ENCODE measurements around the gene IL32.

IL32 gene

DNA sequence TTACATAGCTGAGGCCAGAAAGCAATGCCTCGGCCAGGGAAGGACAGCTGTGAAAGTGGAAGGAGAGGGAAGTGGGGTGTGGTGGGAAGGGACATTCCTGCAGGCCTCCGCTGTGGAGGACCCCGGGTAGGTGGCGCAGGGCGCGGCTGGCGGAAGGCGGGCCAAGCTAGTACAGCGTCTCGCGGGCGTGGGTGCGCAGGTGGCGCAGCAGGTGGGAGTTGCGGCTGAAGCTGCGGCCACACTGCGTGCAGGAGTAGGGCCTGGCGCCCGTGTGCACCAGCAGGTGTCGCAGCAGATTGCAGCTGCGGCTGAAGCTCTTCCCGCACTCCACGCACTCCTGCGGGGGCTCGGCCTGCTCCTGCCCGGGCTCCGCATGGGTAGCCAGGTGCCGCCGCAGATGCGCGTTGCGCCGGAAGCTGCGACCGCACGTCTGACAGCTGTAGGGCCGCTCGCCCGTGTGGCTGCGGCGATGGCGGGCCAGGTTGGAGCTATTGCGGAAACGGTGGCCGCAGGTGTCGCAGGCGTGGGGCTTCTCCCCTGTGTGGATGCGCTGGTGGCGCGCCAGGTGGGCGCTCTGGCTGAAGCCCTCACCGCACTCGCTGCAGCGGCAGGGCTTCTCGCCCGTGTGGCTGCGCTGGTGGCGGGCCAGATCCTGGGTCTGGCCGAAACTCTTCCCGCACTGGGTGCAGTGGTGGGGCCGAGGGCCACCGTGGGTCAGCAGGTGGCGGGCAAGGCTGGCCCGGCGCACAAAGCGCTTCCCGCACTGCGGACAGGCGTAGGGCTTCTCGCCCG, 23.7 kb downstream of the IL32 start:
- in situ Hi-C loops (cut with HindIII; ENCODE audit: low sequenced_read_pairs), result no loop called here

DNA sequence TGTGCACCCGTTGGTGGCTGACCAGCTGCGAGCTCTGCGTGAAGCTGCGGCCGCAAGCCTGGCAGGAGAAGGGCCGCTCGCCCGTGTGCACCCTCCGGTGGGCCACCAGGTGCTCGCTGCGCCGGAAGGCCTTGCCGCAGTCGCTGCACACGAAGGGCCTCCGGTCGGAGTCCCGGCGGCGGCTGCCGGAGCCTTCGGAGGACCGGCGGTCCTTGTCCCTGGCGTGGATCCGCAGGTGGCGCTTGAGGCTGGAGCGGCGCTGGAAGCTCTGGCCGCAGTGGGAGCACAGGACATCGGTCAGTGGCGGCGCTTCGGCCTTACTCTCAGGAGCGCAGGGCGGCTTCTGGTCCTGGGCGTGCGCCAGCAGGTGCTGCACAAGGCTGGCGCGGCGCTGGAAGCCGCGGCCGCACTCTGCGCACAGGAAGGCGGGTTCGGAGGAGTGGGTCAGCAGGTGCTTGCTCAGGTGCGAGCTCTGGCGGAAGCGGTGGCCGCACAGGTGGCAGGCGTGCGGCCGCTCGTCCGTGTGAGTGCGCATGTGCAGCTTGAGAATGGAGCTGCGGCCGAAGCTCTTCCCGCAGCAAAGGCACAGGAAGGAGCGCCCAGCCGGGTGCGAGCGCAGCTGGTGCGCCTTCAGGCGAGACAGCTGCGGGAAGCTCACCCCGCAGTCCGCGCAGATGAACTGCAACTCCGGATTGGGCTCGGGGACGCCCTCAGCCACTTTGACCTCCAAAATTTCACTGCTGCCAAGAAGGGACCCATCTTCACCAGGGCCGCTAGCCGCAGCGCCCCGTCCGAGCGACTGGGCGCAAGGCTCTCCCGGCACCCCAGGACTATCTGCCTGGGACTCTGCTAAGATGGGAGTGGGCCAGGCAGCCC, 24.5 kb downstream of the IL32 start:
- in situ Hi-C loops (cut with HindIII; ENCODE audit: low sequenced_read_pairs), result no loop called here

DNA sequence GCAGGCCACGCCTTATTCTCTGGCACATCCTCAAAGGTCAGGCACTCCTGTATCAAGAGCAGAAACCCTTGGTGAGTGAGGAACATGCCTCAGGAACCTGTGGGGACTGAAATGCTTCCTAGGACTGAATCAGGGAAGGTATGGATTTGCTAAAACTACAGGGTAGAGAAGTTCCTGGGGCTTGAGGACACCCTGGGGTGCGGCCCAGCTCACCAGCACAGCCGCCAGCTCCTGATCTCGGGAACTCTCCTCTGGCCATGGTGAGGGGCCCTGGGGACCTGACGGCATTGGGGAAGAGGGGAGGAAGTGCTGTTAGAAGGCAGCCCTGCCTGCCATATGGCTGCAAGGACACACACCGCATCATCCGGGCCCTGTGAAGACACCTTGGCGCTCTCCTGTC, 26.1 kb downstream of the IL32 start:
- in situ Hi-C loops (cut with HindIII; ENCODE audit: low sequenced_read_pairs), result no loop called here

DNA sequence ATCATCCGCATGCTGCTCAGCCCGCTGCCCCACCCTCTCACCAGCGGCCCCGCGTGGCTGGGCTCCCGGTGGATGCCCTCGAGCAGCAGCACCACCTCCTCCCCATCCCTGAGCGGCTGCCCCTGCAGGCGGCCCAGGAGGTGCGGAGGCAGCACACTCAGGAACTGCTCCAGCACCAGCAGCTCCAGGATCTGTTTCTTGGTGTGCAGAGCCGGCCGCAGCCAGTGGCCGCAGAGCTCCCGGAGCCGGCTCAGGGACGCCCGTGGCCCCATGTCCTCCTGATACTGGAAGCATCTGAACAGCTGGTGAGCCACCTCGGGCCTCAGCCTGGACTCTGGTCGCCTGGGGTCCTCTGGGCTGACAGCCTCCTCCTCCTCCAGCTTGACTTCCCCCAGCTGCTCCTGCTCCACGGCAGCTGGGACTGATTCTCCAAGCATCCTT, 27.1 kb downstream of the IL32 start:
- in situ Hi-C loops (cut with HindIII; ENCODE audit: low sequenced_read_pairs), result no loop called here

DNA sequence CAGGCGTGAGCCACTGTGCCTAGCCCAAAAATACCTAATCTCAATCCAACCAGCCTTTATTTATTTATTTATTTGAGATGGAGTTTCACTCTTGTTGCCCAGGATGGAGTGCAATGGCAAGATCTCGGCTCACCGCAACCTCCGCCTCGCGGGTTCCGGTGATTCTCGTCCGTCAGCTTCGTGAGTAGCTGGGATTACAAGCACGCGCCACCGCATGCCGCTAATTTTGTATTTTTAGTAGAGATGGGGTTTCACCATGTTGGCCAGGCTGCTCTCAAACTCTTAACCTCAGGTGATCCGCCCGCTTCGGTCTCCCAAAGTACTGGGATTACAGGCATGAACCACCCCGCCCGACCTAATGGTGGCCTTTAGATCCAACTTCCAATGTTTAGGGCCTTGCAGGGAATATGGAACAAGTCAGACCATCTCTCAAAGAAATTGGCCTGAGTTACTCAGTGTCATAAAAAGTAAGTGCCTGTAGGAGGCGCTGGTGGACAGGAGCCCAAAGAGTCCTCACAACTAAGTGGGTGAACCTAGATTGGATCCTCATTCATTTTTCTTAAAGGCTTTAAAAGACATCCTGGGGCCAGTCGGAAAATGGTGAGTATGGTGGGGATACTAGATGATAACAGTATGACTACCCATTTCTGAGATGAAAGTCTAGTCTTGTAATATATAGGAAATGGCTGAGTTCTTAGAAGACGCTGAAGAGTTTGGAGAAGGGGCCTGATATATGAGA, 29.0 kb downstream of the IL32 start:
- in situ Hi-C loops (cut with HindIII; ENCODE audit: low sequenced_read_pairs), result no loop called here

DNA sequence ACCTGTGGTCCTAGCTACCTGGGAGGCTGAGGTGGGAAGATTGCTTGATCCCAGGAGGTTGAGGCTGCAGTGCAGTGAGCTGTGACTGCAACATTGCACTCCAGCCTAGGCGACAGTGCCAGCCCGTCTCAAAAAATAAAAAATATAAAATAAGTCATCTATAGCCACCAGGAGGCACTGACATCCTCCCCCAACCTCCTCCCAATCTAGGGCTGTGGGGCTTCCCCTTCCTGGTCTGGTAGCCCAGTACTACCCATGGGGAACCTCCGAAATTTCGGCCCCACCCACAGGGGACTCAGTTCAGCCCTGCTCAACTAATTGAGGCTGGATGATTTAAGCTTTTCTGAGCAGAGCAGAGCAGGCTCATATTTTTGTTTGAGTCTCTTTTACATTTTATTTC, 30.4 kb downstream of the IL32 start:
- in situ Hi-C loops (cut with HindIII; ENCODE audit: low sequenced_read_pairs), result no loop called here

DNA sequence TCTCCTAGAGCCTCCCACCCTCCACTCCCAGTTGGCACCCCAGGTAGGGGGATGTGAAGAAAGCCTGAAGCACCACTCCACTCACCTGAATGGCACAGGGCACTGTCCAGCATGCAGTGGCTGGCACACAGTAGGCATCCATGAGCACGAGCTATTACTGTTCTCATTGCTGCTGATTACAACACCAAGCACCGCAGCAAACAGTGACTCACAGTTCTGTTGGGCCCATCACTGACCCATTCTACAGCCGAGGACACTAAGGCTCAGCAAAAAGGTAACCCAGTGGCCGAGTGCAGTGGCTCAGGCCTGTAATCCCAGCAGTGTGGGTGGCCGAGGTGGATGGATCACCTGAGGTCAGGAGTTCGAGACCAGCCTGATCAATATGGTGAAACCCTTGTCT, 30.9 kb downstream of the IL32 start:
- in situ Hi-C loops (cut with HindIII; ENCODE audit: low sequenced_read_pairs), result no loop called here

DNA sequence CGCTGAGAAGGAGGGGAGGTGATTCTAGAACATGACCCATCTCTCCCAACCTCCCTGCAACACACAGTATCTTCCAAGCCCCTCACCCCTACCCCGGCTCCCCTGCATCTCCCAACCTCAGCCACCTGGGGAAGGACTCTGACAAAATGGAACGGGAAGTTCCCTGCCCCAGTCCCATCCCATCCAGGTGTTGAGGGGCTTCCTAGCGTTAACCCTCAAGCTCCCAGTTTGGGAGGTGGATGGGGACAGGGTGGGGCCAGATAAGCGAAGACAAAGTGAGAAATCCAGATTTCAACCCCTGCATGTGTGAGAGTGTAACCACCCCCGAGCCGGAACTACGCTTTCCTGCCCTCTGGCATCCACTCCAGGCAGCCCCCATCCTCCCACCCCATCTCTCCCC, 31.8 kb downstream of the IL32 start:
- in situ Hi-C loops (cut with HindIII; ENCODE audit: low sequenced_read_pairs), result no loop called here

DNA sequence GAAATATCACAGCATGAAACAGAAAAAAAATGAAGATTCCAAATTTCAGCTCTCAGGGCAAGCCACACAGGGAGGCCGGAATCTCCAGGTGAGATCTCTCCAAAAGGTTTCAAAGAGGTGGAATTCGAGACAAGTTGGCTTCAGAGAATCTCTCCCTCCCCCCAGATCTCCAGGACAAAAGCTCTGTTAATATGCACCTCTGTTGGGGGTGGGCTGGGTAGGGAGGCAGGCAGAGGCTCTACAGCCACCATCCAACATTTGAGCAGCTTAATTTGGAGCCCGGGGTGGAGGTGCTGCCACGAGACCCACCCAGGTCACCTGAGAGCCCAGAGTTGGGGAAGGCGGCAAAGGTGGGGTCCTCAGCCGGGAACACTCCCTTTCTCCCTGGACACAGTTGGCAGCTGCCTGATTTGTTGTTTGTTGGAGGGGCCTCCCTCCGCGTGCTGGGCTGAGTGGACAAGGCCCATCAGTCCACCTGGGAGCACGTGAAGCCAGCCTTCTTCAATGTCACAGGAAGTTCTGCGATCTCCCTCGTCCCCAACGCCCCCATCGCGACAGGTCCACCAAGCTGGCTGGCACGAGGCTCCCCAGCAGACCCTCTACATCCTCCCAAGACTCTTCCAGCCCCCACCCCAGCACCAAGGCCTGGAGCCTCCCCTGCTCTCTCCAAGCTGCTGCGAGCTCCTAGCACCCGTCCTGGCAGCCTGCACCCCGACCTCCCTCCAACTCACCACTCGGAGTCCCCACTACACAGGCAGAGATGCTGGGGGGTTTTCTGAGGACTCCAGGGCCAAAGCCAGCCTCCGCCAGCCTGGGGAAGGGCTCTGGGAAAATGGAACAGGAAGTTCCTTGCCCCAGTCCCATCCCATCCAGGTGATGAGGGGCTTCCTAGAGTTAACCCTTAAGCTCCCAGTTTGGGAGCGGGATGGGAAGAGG, 33.3 kb downstream of the IL32 start, which contains the start of gene ZSCAN10:
TSS of gene ZSCAN10 (minus strand) at position 836 of the 936 bp plus-strand sequence. CDS start 6,357 bp downstream, outside the sequence.
- in situ Hi-C loops (cut with HindIII; ENCODE audit: low sequenced_read_pairs), result no loop called here

DNA sequence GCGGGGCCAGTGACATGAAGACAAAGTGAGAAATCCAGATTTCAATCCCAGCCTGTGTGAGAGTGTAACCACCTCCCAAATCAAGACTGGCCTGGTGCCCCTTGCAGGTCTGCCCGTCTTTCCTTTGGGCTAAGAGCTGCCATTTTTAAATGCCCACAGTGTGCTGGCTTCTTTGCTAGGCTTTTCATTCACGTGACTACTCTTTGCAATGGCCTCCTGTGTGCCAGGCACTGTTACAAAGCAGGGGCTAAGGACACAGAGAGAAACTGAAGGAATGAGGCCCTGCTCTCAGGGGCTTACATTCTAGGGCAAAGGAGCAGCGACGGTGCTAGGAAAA, 33.9 kb downstream of the IL32 start:
- in situ Hi-C loops (cut with HindIII; ENCODE audit: low sequenced_read_pairs), result no loop called here

DNA sequence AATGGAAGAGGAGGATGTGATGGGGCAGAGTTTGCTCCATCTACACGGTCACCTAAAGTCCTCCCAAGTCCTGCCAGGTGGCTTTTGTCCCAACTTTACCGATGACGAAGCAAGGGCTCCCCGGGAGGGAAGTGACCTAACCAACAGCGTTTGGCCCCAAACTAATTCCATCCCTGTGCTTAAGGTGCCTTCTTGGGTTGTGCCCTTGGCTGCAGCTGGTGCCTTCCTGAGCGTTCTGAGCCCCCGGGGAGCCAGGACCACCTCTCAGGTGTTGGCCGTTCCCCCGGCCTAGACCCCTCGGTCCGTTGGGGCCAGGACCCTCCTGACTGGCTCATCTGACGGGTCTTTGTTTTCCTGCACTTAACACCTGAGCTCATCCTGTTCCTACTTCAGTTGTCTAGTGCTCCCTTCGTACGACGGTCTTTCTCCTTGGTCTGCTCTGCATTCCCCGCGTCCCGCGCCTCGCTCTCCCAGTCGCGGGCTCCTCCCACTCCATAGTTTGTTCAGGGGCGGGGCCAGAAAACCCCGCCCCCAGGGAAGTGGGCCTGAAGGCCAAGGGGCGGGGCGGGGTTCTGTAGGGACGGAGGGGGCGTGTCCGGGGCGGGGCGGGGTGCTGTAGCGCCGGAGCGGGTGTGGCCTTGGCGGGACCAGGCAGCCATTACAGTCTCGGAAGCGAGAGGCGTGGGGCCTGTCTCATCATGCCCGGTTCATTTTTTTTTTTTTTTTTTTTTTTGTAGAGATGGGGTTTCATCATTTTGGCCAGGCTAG, 34.5 kb downstream of the IL32 start:
- in situ Hi-C loops (cut with HindIII; ENCODE audit: low sequenced_read_pairs), result no loop called here

DNA sequence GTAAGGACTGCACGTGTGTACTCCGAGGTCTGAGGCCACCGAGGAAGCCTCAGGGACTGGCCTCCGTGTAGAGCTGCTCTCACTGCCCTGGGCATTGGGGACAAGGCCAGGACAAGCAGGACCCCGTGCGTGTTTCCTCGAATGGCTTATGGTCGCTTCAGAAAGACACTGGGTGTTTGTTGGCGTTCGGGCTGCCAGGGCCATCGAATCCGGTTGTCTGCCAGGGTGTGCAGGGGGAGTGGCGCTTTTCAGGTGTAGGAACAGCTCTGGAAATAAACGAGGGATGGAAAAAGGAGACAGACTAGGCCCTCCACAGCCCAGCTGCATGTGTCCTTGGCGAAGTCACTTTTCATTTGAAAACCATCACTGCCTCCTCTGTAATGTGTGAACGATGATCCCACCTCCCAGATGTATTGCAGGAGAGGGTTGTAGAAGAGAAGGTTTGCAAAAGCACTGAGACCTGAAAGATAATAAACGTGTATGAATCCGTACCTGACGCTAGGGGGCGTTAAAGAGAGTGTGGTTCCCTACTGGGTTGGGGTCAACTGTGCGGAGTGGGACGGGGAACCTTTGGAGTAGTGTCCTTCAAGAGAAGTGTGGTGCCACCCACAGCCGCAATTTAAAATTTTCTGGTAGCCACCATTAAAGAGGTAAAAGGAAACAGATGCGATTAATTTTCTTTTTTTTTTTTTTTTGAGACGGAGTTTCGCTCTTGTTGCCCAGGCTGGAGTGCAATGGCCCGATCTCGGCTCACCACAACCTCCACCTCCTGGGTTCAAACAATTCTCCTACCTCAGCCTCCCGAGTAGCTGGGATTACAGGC, 35.8 kb downstream of the IL32 start:
- in situ Hi-C loops (cut with HindIII; ENCODE audit: low sequenced_read_pairs), result no loop called here

DNA sequence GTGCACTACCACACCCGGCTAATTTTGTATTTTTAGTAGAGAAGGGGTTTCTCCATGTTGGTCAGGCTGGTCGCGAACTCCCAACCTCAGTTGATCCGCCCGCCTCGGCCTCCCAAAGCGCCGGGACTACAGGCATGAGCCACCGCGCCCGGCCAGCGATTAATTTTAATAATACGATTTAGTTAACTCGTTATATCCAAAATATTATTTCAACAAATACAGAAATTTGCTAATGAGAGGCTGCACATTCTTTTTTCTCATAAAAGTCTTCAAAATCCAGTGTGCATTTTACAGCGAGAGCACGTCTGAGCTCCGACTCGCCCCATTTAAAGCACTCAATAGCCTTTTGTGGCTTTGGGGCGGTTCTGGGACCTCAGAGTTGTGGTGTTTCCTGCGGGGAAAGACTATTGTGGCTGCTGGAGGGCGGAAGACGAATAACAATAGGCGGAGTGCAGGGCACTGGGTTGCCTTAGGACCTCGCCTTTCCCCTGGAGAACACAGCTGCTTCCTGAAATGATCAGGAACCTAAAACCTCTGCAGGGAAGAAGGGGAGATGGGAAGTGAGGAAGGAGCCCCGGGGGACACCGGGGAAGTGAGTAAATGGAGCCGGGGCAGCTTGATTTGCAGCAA, 36.5 kb downstream of the IL32 start:
- in situ Hi-C loops (cut with HindIII; ENCODE audit: low sequenced_read_pairs), result no loop called here

DNA sequence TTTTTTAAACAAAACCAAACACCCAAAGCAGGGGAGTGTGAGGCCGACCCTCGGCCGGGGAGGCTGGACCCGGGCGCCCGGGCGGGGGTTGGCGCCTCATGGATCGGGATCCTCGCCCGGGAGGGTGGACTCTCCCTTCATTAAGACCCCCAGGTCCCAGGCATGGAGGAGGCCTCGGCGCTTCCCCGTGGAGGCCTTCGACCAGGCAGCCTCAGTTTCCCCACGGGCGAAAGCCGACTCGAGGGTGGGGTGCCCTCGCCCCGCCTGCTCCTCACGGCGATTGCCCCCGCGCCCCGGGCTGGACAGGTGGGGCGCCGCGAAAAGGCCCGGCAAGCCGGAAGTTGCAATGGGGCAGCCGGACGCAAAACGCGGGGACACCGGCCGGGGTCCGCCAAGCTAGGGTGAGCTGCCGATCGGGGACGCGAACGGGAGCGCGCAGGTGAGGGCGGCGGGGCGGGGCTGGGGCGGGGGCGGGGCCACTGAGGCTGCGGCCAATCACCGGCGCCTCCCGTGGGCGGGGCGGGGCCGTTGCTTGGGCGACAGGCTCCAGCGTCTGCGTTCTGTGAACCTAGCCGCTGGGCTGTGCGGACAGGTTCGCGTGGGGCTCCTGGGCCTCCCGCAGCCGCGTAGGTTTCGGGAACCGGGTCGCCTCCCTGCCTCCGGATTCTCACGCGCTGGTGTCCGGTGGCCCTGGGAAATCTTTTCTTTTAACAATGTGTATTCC, 40.9 kb downstream of the IL32 start:
- in situ Hi-C loops (cut with HindIII; ENCODE audit: low sequenced_read_pairs), result no loop called here

DNA sequence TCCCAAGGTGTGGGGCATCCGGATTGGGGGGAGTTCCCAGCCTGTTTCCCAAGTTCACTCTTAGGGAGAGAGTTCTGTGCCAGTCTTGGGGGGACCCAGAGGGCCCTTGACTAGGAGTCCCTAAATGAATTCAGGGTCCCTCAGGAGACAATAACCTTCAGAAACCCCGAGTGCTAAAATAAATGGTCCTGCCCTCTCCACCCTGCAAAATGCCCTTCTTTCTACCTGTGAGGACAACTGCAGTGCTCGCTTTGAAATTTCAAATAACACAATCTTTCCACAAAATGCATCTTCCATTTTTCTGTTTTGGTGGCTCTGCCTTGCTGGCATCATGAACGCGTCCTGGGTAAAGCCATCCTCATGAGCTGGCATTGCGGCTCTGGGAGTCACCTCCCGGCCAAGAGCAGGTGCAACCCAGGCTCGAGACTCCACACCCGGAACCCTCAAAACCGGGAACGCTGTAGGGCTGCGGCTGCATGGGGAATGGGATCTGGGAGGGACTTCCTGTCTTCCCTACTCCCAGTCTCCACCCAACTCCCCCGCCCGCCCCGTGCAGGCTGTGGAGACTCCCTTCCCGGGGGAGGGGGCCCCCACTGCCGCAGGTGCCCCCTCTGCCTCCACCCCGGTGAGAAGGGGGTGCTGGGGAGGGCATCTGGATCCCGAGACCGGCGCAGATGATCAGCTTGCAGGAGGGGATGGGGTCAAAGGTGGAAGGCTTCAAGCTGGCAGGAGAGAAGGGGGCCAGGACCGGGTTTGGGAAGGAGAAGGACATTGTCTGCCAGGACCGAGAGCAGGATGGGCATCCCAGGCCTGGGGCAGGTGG, 46.8 kb downstream of the IL32 start, which contains the start of gene ZNF205:
TSS of gene ZNF205 (plus strand) at position 529 of the 823 bp plus-strand sequence. CDS start 845 bp downstream, outside the sequence.
- in situ Hi-C loops (cut with HindIII; ENCODE audit: low sequenced_read_pairs), result no loop called here

DNA sequence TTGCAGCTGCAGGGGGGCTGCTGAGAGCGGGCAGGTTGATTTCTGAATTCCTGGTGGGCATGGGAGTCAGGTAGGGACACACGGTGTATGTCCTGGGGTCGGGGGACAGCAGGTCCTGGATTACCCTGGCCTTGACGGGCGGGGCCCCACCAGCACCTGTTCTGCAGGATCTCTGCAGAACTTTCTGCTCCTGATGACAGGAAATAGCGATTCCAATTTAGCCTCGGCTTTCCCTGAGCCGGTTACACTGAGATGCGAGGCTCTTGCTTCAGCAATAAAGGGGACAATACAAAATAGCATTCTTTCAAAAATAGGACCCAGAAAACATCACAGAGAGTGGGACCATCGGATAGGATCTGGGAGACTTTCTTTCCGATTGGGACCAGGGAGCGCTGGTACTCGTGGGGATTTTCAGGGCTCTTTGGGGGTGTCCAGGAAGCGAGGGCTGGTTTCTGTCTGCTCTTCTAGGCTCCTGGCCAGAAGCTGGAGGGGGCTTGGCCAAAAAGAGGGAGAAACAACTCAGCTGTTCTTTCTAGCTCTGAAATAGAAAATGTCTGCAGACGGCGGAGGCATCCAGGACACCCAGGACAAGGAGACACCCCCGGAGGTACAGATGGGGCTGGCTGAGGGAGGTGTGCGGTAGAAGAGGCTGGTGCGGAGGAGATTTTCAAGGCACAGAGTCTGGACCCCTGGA, 47.6 kb downstream of the IL32 start:
- in situ Hi-C loops (cut with HindIII; ENCODE audit: low sequenced_read_pairs), result no loop called here
